Activated T-cell treated with anti-CD3 and anti-CD28 coated beads for 1 hour (primary cell): ENCODE results near the gene MTF2.

Source experiments
- DNase-seq: peaks from one replicate; pipeline ENCODE4 v3.0.0-alpha.2; 2020; ENCODE audit warnings: low read depth

Gene MTF2

GRCh38 chr1:93083979-93084378, 4.9 kb downstream of the MTF2 start:
- DNase-seq, result no peak

GRCh38 chr1:93087532-93087931, 8.4 kb downstream of the MTF2 start:
- DNase-seq, result no peak

GRCh38 chr1:93093332-93094006, 14.4 kb downstream of the MTF2 start:
- no peak for DNase-seq

- no peak for DNase-seq
Observed at GRCh38 chr1:93095804-93096585, 16.9 kb downstream of the MTF2 start.

GRCh38 chr1:93102142-93102541, 23.1 kb downstream of the MTF2 start:
- DNase-seq, result no peak

- no peak for DNase-seq
Observed at GRCh38 chr1:93106226-93106625, 27.1 kb downstream of the MTF2 start.

- DNase-seq, result no peak
Observed at GRCh38 chr1:93107395-93107794, 28.3 kb downstream of the MTF2 start.

- no peak for DNase-seq
Observed at GRCh38 chr1:93108335-93108734, 29.3 kb downstream of the MTF2 start.

GRCh38 chr1:93109578-93109977, 30.5 kb downstream of the MTF2 start:
- DNase-seq, result no peak

- no peak for DNase-seq
Observed at GRCh38 chr1:93111065-93111464, 32.0 kb downstream of the MTF2 start.

GRCh38 chr1:93111561-93111960, 32.5 kb downstream of the MTF2 start:
- no peak for DNase-seq

- DNase-seq, result no peak
Observed at GRCh38 chr1:93113127-93113526, 34.0 kb downstream of the MTF2 start.

- no peak for DNase-seq
Observed at GRCh38 chr1:93114391-93114790, 35.3 kb downstream of the MTF2 start.

GRCh38 chr1:93120614-93121013, 41.5 kb downstream of the MTF2 start:
- no peak for DNase-seq

GRCh38 chr1:93123201-93123783, 44.2 kb downstream of the MTF2 start:
- no peak for DNase-seq

GRCh38 chr1:93124556-93125355, 45.7 kb downstream of the MTF2 start:
- DNase-seq, result no peak

- DNase-seq, result no peak
Observed at GRCh38 chr1:93129507-93130099, 50.5 kb downstream of the MTF2 start.

- DNase-seq, result no peak
Observed at GRCh38 chr1:93132638-93133037, 53.6 kb downstream of the MTF2 start.

GRCh38 chr1:93136445-93136844, 57.4 kb downstream of the MTF2 start:
- DNase-seq, result no peak

GRCh38 chr1:93137604-93138292, 58.7 kb downstream of the MTF2 start:
- DNase-seq, result no peak

GRCh38 chr1:93140106-93140505, 61.0 kb downstream of the MTF2 start:
- no peak for DNase-seq
